Erythroblast (primary cell): Measurements from ENCODE around the gene CREB5.

Experiments
- GATA1 ChIP-seq: IDR thresholded peaks from 2 replicates; pipeline ENCODE4 v1.6.1; 2011; ENCODE audit warnings: low read depth, mild to moderate bottlenecking, control low read depth, low read length, moderate library complexity
- POLR2A ChIP-seq: IDR thresholded peaks from 2 replicates; pipeline ENCODE4 v1.6.1; 2011; ENCODE audit warnings: mild to moderate bottlenecking, low read length

DNA sequence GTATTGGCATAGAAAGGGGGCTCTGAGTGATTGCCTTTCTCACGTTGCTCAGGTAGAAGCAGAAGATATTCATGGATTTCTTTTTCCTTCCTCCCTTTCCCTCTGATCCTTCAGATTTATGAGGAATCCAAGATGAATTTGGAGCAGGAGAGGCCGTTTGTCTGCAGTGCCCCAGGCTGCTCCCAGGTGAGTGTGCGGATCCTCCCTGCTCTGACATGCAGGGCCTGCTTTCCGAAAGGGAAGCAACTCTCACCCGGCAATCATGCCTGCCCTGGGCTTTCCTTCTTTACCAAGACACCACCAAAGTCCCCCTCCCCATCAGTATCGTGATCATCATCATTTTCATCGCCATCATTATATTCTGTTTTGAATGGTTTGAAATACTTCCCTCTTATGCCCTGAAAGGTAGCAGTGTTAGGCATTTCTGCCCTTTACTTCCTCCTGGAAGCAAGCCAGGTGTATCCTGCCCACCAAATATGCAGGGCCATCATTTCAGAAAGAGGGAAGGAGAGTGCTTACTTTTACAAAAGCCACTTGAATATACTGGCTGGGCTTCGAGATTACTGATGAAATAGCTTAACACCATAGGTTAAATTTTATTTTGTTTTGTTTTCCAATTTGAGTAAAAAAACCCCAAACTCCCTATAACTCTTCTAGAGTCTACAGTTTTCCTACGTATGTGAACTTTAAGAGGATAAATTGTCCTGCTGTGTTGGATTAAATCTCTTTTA, 75.9 kb downstream of the CREB5 start:
- no peak for TF ChIP-seq GATA1
- no peak for TF ChIP-seq POLR2A
